K562 (cell line): ENCODE measurements around the gene HTRA3. TPM values are rescaled to one million over a fixed set of nuclear protein-coding genes. Genes with fewer than 3 reads are reported as not detected.

ENCODE experiments used
- CBX5 ChIP-seq: IDR thresholded peaks from 2 replicates; pipeline ENCODE4 v1.6.1; 2014; ENCODE audit warnings: low read depth, borderline replicate concordance
- ETS2 ChIP-seq: IDR thresholded peaks from 2 replicates; pipeline ENCODE4 v1.6.1; 2016; ENCODE audit warnings: borderline replicate concordance, missing genetic modification characterization, mild to moderate bottlenecking, moderate library complexity, missing compliant biosample characterization; ENCODE audit not compliant: poor library complexity, severe bottlenecking
- GTF2F1 ChIP-seq: IDR thresholded peaks from 2 replicates; pipeline ENCODE4 v1.6.1; 2011; ENCODE audit warnings: low read depth, low read length, improper control_type of control experiment
- NCOA4 ChIP-seq: fragments of 450-650 bp; IDR thresholded peaks from 2 replicates; pipeline ENCODE4 v1.6.1; 2018; ENCODE audit warnings: mild to moderate bottlenecking; ENCODE audit not compliant: partially characterized antibody
- RAD21 ChIP-seq, 2 experiments: fragments of 250-450 bp in 1 of 2; fragments of 450-650 bp in 1 of 2; sonication (Bioruptor Pico) in 1 of 2; formaldehyde crosslinking in 1 of 2; IDR thresholded peaks in 1 of 2; conservative IDR thresholded peaks in 1 of 2; 2 replicates each; pipeline versions ENCODE4 v1.4.0 to v1.8.0; 2020 to 2022; ENCODE audit warnings: mild to moderate bottlenecking in 2 of 2, moderate library complexity in 1 of 2
- RBM25 ChIP-seq: fragments of 200-400 bp; formaldehyde crosslinking; IDR thresholded peaks from 2 replicates; pipeline ENCODE4 v1.6.1; 2018; ENCODE audit warnings: low read length, low read depth, moderate library complexity; ENCODE audit not compliant: severe bottlenecking
- TGIF2 ChIP-seq: sonication (generic); formaldehyde crosslinking; IDR thresholded peaks from 2 replicates; pipeline ENCODE4 v1.8.1; 2022; ENCODE audit warnings: mild to moderate bottlenecking, missing genetic modification reagents, moderate library complexity
- ZMIZ1 ChIP-seq, 2 experiments: fragments of 150-350 bp in 1 of 2; IDR thresholded peaks; 2 replicates each; pipeline ENCODE4 v1.6.1; 2012 to 2016; ENCODE audit warnings: low read depth in 2 of 2, low read length in 2 of 2, mild to moderate bottlenecking in 1 of 2, moderate library complexity in 1 of 2
- polyA plus RNA-seq, 8 experiments: library from polyadenylated mRNA; depleted of rRNA in 4 of 8; stranded (reverse) in 5 of 8; unstranded in 3 of 8; fragments of >200 nt; fragmentation: Nextera tagmentation in 2 of 8; fragmentation: Illumina TruSeq in 1 of 8; extraction: Ambion mirVana in 2 of 8; extraction: Trizol in 1 of 8; gene quantifications; 2 replicates each; pipeline versions ENCODE4 v1.2.1 to v1.2.3, GENCODE V29; 2011 to 2014; ENCODE audit warnings: inconsistent platforms in 1 of 8, missing spikeins in 1 of 8
- total RNA-seq, 7 experiments: library from RNA; depleted of rRNA in 6 of 7; stranded (reverse); fragments of >200 nt in 6 of 7; fragmentation: Illumina TruSeq in 2 of 7; extraction: Trizol in 2 of 7; gene quantifications; 2 replicates each; pipeline versions ENCODE4 v1.2.1 to v1.2.3, GENCODE V29; 2011 to 2021; ENCODE audit warnings: low replicate concordance in 1 of 7

HTRA3 gene
- total and polyA plus RNA-seq, 9 of the 15 experiments (the other 6 are each of a cell fraction or from before 2014, with no cell fraction given) = 0.04 TPM; not detected in 8

GRCh38 chr4:8281519-8282133 lies 12.1 kb downstream of the HTRA3 start (continued):
- TF ChIP-seq ZMIZ1 (IDR thresholded peaks at IDR 0.05; ENCODE audit: low read depth in 2 of 2, low read length in 2 of 2) (no peak), CBX5 (no peak), RBM25 (no peak), NCOA4 (no peak), ETS2 (no peak), GTF2F1 (no peak), TGIF2 (CRISPR knock-in tag) (no peak), RAD21 (CRISPR knock-in tag; conservative IDR thresholded peaks at IDR 0.05 in 1 of 2, IDR thresholded peaks at IDR 0.05 in 1 of 2) (no peak)
